K562 (cell line): Measurements from ENCODE around the gene MGAT1. TPM values are rescaled to one million over a fixed set of nuclear protein-coding genes. Genes with fewer than 3 reads are reported as not detected.

Experiments
- ERF ChIP-seq: fragments of 450-650 bp; formaldehyde crosslinking; IDR thresholded peaks from 2 replicates; pipeline ENCODE4 v1.4.0; 2020; ENCODE audit warnings: mild to moderate bottlenecking, mixed read lengths
- GATA2 ChIP-seq: sonication (generic); formaldehyde crosslinking; IDR thresholded peaks from 2 replicates; pipeline ENCODE4 v1.4.0; 2020; ENCODE audit warnings: mild to moderate bottlenecking, missing genetic modification reagents
- HDAC2 ChIP-seq: fragments of 450-650 bp; IDR thresholded peaks from 2 replicates; pipeline ENCODE4 v1.6.1; 2016; ENCODE audit warnings: mild to moderate bottlenecking
- KLF16 ChIP-seq: IDR thresholded peaks from 2 replicates; pipeline ENCODE4 v1.6.1; 2016; ENCODE audit warnings: antibody characterized with exemption
- MEF2A ChIP-seq: IDR thresholded peaks from 2 replicates; pipeline ENCODE4 v1.6.1; 2011; ENCODE audit warnings: low read depth, mild to moderate bottlenecking, low read length, moderate library complexity; ENCODE audit not compliant: control insufficient read depth
- MEIS2 ChIP-seq: fragments of 450-650 bp; IDR thresholded peaks from 2 replicates; pipeline ENCODE4 v1.6.1; 2014; ENCODE audit warnings: mild to moderate bottlenecking; ENCODE audit not compliant: partially characterized antibody
- NBN ChIP-seq: fragments of 450-650 bp; IDR thresholded peaks from 2 replicates; pipeline ENCODE4 v1.6.1; 2016; ENCODE audit warnings: low read depth, mild to moderate bottlenecking
- PHTF2 ChIP-seq: fragments of 250-450 bp; sonication (Bioruptor Pico); IDR thresholded peaks from 2 replicates; pipeline ENCODE4 v1.5.0; 2021; ENCODE audit warnings: mild to moderate bottlenecking
- PTTG1 ChIP-seq: fragments of 450-650 bp; IDR thresholded peaks from 2 replicates; pipeline ENCODE4 v1.6.1; 2016; ENCODE audit warnings: low read depth, mild to moderate bottlenecking, missing genetic modification characterization, missing compliant biosample characterization
- SMAD4 ChIP-seq: fragments of 250-450 bp; sonication (Bioruptor Pico); conservative IDR thresholded peaks from 2 replicates; pipeline ENCODE4 v1.8.0; 2021; ENCODE audit warnings: inconsistent platforms, mild to moderate bottlenecking, moderate library complexity
- TAF1 ChIP-seq: IDR thresholded peaks from 2 replicates; pipeline ENCODE4 v1.6.1; 2011; ENCODE audit warnings: mild to moderate bottlenecking, low read length, moderate library complexity; ENCODE audit not compliant: insufficient read depth, control insufficient read depth, severe bottlenecking; ENCODE audit errors: extremely low read depth
- TCF3 ChIP-seq: sonication (generic); formaldehyde crosslinking; IDR thresholded peaks from 2 replicates; pipeline ENCODE4 v1.4.0; 2020; ENCODE audit warnings: mild to moderate bottlenecking, missing genetic modification reagents
- U2AF1 ChIP-seq: fragments of 200-400 bp; formaldehyde crosslinking; optimal IDR thresholded peaks from 2 replicates; pipeline ENCODE3; 2017; ENCODE audit warnings: mild to moderate bottlenecking, low read depth, low read length, moderate library complexity
- ZBED1 ChIP-seq: IDR thresholded peaks from 2 replicates; pipeline ENCODE4 v1.6.1; 2014
- ZBTB1 ChIP-seq: sonication (generic); formaldehyde crosslinking; IDR thresholded peaks from 2 replicates; pipeline ENCODE4 v1.8.1; 2023; ENCODE audit warnings: missing genetic modification reagents, low read depth, mild to moderate bottlenecking, borderline replicate concordance
- ZBTB40 ChIP-seq, 2 experiments: fragments of 450-650 bp in 1 of 2; sonication (generic) in 1 of 2; formaldehyde crosslinking in 1 of 2; IDR thresholded peaks; 2 replicates each; pipeline versions ENCODE4 v1.7.1 to v1.9.0; 2016 to 2022; ENCODE audit warnings: inconsistent platforms in 1 of 2, mild to moderate bottlenecking in 1 of 2, missing genetic modification reagents in 1 of 2
- ZBTB7A ChIP-seq: IDR thresholded peaks from 2 replicates; pipeline ENCODE4 v1.6.1; 2011; ENCODE audit warnings: low read depth, mild to moderate bottlenecking, low read length, moderate library complexity, borderline replicate concordance; ENCODE audit not compliant: control insufficient read depth
- ZNF668 ChIP-seq: fragments of 250-450 bp; sonication (Bioruptor Pico); IDR thresholded peaks from 2 replicates; pipeline ENCODE4 v1.8.0; 2022; ENCODE audit warnings: mild to moderate bottlenecking, inconsistent platforms
- ZNF780A ChIP-seq: fragments of 250-450 bp; sonication (Bioruptor Pico); IDR thresholded peaks from 2 replicates; pipeline ENCODE4 v1.5.0; 2021; ENCODE audit warnings: mild to moderate bottlenecking
- ZNF785 ChIP-seq: fragments of 250-450 bp; sonication (Bioruptor Pico); IDR thresholded peaks from 2 replicates; pipeline ENCODE4 v1.4.0; 2020; ENCODE audit warnings: mild to moderate bottlenecking
- polyA plus RNA-seq, 8 experiments: library from polyadenylated mRNA; depleted of rRNA in 4 of 8; stranded (reverse) in 5 of 8; unstranded in 3 of 8; fragments of >200 nt; fragmentation: Nextera tagmentation in 2 of 8; fragmentation: Illumina TruSeq in 1 of 8; extraction: Ambion mirVana in 2 of 8; extraction: Trizol in 1 of 8; gene quantifications; 2 replicates each; pipeline versions ENCODE4 v1.2.1 to v1.2.3, GENCODE V29; 2011 to 2014; ENCODE audit warnings: inconsistent platforms in 1 of 8, missing spikeins in 1 of 8
- total RNA-seq, 7 experiments: library from RNA; depleted of rRNA in 6 of 7; stranded (reverse); fragments of >200 nt in 6 of 7; fragmentation: Illumina TruSeq in 2 of 7; extraction: Trizol in 2 of 7; gene quantifications; 2 replicates each; pipeline versions ENCODE4 v1.2.1 to v1.2.3, GENCODE V29; 2011 to 2021; ENCODE audit warnings: low replicate concordance in 1 of 7

The MGAT1 gene
- total and polyA plus RNA-seq, 9 of the 15 experiments (the other 6 are each of a cell fraction or from before 2014, with no cell fraction given): 3.9 to 82.7 (median 44.5) TPM

- no peak for TF ChIP-seq KLF16
- TF ChIP-seq HDAC2: peak; percentile 23; the same call in 1 of the 2 replicates
- no peak for TF ChIP-seq PTTG1 (tag)
- no peak for TF ChIP-seq ZNF780A (CRISPR knock-in tag)
- TF ChIP-seq U2AF1: no peak
- no peak for TF ChIP-seq ZBED1
- no peak for TF ChIP-seq ZNF668 (CRISPR knock-in tag)
- TF ChIP-seq NBN: no peak
- TF ChIP-seq ERF: 0 out of 2 replicates have a peak, but pooled peaks have one; percentile 47
- TF ChIP-seq GATA2: no peak
- no peak for TF ChIP-seq ZBTB1
- TF ChIP-seq SMAD4 (CRISPR knock-in tag): peak; percentile 76
- no peak for TF ChIP-seq MEF2A
- TF ChIP-seq ZNF785 (CRISPR knock-in tag): no peak
- no peak for TF ChIP-seq PHTF2 (CRISPR knock-in tag)
- TF ChIP-seq TCF3 (CRISPR knock-in tag): no peak
- peak; percentile 36; the same call in 1 of the 2 replicates for TF ChIP-seq ZBTB7A
- TF ChIP-seq ZBTB40 (IDR thresholded peaks at IDR 0.05): no peak
- TF ChIP-seq ZBTB40 (CRISPR knock-in tag; IDR thresholded peaks at IDR 0.05): no peak
- peak; percentile 72 for TF ChIP-seq TAF1
- TF ChIP-seq MEIS2: no peak
These were observed at the start of gene MGAT1 (continued) for GRCh38 chr5:180802325-180803180.
